ENCODE results near the gene ZNF823.

DNA sequence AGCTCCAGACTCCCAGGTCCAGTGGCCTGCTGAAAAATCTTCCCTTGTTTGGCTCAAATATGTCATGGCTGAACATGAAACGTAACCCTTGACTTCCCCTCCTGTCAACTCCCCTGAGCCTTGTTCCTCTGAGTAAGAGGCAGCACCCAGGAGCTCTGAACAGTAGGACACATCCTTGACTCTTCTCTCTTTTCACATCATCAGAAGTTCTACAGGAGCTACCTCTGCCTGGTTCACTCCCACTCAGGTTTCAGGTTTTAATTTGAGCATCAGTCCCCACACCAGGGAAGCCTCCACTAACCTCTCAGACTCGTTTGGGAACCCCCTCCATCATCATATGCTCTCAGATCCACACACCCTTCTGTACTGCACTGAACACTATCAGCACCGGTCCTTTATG, 30.3 kb downstream of the ZNF823 start:
- no peak for TF ChIP-seq EGR1 (IDR thresholded peaks at IDR 0.05)
- TF ChIP-seq TAF1 (IDR thresholded peaks at IDR 0.05; ENCODE audit: low read depth): no peak
- TF ChIP-seq RAD21 (IDR thresholded peaks at IDR 0.05; ENCODE audit: low read depth): no peak
- TF ChIP-seq YY1 (IDR thresholded peaks at IDR 0.05; ENCODE audit: low read depth): no peak
- no peak for TF ChIP-seq EP300 (IDR thresholded peaks at IDR 0.05; ENCODE audit: borderline replicate concordance)
- TF ChIP-seq, protein P1, sequence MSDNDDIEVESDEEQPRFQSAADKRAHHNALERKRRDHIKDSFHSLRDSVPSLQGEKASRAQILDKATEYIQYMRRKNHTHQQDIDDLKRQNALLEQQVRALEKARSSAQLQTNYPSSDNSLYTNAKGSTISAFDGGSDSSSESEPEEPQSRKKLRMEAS (IDR thresholded peaks at IDR 0.05): no peak
- no peak for TF ChIP-seq REST (IDR thresholded peaks at IDR 0.05; ENCODE audit: low read depth)
- TF ChIP-seq FOXM1 (IDR thresholded peaks at IDR 0.05; ENCODE audit: borderline replicate concordance, low read depth): no peak
